ENCODE results near the gene CORO2B.

CORO2B gene

GRCh38 chr15:68612503-68612902 lies 33.7 kb downstream of the CORO2B start:
- no peak for DNase-seq

- no peak for DNase-seq
Measured at GRCh38 chr15:68612979-68613740, 34.4 kb downstream of the CORO2B start.

DNA sequence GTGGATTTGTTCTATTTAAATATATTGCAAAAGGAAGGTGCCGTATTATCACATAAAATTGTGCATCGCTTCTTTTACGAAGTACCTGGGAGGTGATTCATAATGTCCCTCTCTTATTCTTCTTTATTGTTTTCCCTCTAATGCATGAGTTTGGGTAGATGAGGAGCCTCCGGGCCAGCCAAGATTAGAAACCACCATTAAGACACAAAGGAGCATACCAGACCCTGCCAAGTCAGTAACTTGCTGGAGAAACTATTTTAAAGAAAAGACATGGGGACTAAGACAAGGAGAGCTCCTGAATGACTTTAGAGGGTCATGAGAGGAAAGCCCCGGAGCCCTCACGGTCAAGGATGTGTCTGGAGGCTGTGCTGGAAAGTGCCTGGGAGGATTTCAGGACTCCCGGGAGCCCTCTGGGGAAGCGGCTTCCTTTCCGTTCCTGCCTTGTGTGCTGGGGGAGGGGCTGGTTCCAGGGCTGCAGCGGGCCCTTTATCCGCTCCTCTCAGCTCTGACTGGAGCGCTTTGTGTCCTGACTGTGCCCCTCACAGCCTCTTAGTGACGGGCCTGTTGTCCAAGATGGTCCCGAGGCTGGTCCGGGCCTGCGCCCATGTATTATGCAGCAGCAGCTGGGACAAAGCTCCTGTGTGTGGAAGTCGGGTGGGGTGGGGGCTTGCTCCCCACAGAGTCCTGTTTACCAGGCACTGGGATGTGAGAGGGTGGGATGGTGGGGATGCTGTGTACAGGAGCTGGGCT lies 35.7 kb downstream of the CORO2B start:
- DNase-seq, result no peak

DNA sequence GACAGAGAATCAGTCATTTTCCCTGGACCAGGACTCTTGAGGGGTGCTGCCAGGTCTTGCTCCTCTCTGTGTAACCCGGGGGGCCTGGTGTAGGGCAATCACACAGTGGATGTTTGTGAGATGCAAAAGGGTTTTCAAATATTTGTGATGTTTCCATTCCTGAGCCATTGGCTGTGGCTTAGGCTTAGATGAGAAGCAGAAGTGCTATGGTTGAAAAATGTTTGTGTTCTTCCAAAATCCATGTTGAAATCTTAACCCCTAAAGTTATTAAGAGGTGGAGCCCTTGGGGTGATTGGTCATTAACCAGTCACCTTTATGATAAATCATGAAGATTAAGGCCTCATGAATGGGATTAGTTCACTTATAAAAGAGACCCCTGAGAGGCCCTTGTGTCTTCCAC lies 36.5 kb downstream of the CORO2B start:
- DNase-seq, result no peak

DNA sequence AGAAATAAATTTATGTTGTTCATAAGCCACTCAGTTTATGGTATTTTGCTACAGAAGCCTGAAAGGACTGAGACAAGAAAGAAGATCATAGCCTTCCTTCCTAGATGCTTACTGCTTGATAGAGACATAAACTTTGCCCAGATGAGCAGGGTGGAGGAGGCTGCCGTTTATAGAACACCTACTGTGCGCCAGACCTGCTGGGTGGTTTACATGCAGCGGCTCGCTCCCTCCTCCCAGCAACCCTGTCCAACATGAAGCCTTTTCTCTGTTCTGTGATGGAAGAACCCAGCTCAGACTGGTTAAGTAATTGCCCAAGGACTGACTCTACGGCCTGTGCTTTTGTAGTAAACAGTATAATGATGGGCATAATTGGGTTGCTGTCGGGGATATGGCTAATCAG lies 37.0 kb downstream of the CORO2B start:
- no peak for DNase-seq

DNA sequence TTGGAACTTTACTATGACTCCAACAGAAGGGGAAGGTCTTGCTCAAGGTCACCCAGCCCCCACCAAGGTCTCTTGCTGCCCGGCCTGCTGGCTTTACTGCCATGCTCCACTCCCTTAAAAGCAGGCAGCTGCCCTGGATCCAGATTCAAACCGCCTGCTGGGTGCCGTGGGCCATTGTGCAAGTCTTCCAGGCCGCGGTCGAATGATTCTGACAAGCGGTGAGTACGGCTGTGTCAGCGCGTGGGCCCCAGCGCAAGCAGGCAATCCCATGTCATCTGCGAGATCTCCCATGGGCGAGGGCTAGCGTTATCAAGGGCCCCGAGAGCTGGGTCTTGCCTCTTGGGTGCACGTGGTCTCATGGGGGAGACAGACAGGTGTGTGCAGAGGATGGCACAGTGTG lies 37.6 kb downstream of the CORO2B start:
- no peak for DNase-seq

DNA sequence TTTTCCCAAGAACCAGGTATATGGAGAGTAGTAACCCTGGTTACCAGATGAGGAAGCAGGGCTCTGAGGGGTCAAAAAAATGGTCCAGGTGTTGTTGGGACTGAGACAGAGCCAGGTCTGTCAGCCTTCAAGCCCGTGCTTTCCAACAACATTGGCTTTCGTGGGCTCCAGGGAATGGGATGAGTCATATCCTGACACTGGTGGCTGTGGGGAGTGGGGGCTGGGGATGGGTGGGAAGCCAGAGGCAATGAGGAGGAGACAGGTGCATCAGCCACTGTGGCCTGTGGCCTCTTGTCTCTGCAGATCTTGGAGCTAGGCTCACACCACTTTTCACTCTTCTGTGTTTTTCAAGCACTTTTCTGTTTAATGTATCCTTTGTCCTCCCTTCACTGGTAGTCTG lies 38.2 kb downstream of the CORO2B start:
- DNase-seq, result no peak

GRCh38 chr15:68617777-68618176 lies 39.0 kb downstream of the CORO2B start:
- DNase-seq, result no peak

GRCh38 chr15:68618394-68618793 lies 39.6 kb downstream of the CORO2B start:
- no peak for DNase-seq

GRCh38 chr15:68618908-68619698 lies 40.3 kb downstream of the CORO2B start:
- peak; percentile 51 for DNase-seq

DNA sequence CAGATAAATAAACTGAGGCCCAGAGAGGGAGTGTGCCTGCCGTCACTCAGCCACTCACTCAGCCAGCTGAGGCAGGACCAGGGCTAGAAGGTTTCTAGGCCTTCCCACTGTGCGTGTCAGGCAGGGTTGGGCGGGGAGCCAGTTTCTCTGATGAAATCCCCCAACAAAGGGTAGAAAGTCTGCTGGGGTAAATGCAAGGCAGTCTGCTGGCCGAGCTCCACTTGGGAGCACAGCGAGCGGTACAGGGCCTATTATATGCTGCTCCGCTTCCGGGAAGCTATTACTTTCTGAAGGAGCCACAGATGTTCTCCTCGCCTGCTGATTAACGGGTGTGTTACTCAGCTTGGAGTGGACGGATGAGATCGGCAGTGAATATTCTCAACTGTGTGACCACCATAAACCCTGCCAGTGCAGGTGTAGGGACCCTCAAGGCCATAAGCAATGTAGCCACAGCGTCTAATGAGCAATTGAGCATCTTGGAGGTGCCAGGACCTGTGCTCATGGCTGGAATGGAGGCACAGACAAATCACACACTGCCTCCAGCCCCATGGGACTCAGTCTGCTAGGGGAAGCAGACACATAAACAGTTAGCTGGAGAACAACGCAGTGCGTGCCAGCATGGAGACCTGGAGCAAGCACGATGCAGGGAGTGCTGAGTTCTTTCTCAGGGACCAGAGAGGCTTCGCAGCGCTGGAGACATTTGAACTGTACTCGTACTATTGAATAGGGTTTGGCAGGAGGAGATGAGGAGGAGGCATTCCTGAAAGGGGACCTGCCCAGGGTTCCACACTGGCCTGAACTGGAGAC lies 42.1 kb downstream of the CORO2B start:
- peak; percentile 90 for DNase-seq

DNA sequence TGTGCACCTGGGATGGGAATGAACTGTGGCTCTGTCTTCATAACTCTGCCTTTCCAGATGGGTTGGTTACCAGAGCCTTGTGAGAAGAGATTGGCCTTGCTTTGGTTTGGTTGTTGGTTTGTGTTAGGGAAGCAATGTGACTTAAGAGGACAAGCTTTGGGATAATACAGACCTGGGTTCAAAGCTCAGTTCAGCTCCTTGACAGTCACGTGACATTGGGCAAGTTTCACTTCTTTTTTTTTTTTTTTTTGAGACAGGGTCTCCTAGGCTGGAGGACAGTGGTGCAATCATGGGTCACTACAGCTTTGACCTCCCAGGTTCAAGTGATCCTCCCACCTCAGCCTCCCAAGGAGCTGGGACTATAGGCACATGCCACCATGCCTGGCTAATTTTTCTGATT lies 42.7 kb downstream of the CORO2B start:
- no peak for DNase-seq

DNA sequence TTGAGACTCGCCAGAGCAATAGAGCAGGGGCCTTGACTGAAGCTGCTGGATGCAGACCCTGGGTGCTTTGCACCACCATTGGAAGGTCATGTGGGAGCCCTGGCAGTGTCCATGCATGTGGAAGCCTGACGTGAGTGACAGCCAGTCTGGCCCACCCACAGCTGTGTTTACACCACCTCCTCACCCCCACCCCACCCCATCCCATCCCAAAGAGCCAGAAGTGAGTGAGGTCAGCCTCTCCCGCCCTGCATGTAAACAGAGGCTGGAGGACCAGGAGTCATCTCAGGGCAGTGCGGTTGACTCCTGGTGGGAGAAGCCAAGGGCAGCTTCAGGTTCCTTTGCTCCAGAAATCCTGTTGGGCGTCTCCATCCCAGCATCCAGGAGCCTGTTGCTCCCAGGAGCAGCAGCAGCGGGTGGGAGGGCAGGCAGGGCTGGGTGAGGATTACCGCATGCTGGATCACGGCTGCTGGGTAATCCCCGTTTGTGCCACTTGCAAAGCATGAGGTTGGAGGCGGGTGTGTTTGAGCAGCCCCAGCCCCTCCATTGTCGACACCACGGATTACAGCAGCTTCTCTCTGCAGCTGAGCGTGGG lies 44.6 kb downstream of the CORO2B start:
- no peak for DNase-seq

DNA sequence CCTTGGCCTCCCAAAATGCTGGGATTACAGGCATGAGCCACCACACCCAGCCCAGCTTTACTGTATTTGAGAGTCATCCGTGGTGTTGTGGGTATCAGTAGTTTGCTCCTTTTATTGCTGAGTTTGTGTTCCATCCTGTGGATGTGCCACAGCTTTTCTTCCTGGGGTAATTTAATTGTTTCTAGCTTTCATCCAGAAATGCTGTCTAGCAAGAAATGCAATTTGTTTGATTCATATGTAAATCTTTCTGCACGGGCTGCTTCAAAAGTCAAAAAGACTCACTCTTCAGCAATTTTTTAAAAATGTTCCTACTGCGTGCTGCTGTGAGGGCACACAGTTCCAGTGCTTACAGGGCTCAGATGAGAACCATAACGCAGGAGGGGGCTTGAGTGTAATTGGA lies 47.1 kb downstream of the CORO2B start:
- DNase-seq, result no peak

GRCh38 chr15:68626283-68626682 lies 47.5 kb downstream of the CORO2B start:
- no peak for DNase-seq

- DNase-seq, result no peak
Measured at GRCh38 chr15:68626739-68627138, 47.9 kb downstream of the CORO2B start.

- DNase-seq, result no peak
Measured at GRCh38 chr15:68627476-68627875, 48.7 kb downstream of the CORO2B start.

DNA sequence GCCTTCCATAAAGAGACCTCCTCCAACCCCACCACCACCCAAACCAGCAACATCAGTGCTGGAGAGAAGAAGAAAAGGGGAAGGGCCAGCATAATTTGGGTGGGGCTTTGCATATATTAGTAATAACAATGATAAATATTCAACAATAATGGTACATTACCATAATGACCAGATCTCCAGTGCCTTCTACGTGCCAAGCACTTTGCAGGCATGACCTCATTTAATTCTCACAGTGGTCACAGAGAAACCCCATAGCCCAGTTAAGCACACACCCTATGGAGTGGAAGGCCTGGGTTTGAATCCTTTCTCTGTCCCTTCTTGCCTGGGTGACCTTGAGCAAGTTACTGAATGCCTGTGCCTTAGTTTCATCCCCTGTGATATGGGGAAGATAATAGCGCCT lies 49.2 kb downstream of the CORO2B start:
- DNase-seq, result no peak

- no peak for DNase-seq
Measured at GRCh38 chr15:68629519-68630210, 50.9 kb downstream of the CORO2B start.

GRCh38 chr15:68630211-68630555 lies 51.4 kb downstream of the CORO2B start:
- DNase-seq, result no peak

- DNase-seq, result no peak
Measured at GRCh38 chr15:68630836-68631235, 52.0 kb downstream of the CORO2B start.

DNA sequence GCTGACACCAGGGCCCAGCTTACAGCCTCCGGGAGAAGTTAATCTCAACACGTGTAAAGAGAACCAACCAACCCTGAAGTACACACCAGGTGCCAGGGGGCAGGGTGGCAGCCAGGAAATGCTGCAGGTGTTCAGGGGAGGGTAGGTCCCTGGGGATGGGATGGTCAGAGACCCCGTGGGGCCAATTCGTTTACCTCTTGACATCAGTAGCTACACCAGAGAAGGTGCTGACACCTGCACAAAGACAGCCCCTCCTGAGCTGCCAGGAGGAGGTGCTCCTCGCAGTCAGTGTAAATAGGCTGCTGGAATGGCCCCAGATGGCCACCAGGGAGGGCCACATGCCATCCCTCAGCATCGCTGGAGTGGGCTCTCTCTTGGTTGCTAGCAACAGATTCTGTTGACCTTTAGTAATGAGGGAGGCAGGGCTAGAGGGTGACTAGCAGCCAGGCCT lies 52.8 kb downstream of the CORO2B start:
- DNase-seq, result no peak
